Spleen (tissue), 11 donors: ENCODE data around the gene NPPB. TPM values are rescaled to one million over a fixed set of nuclear protein-coding genes. Genes with fewer than 3 reads are reported as not detected.

ENCODE experiments used
- DNase-seq: peaks from one replicate; pipeline ENCODE4 v3.0.0-alpha.2; 2020
- H3K27ac ChIP-seq, 8 donors: fragments of 200-600 bp; sonication (generic) in 7 of 8; 1 replicate in 4 of 8; 2 replicates in 4 of 8; pipeline versions ENCODE4 v1.5.0 to v1.8.0; 2016 to 2021; ENCODE audit warnings: inconsistent platforms in 4 of 8, mild to moderate bottlenecking in 4 of 8, moderate library complexity in 1 of 8
- H3K27me3 ChIP-seq, 7 donors: fragments of 200-600 bp; sonication (generic) in 6 of 7; replicated peaks in 1 of 7; 1 replicate in 4 of 7; 2 replicates in 3 of 7; pipeline versions ENCODE4 v1.5.0 to v1.8.0; 2016 to 2021; ENCODE audit warnings: inconsistent platforms in 3 of 7, mild to moderate bottlenecking in 1 of 7
- H3K36me3 ChIP-seq, 6 donors: fragments of 200-600 bp; sonication (generic) in 5 of 6; 1 replicate in 4 of 6; 2 replicates in 2 of 6; pipeline versions ENCODE4 v1.5.0 to v1.8.0; 2016 to 2021; ENCODE audit warnings: inconsistent platforms in 2 of 6
- H3K4me1 ChIP-seq, 6 donors: fragments of 200-600 bp; sonication (generic) in 5 of 6; 1 replicate in 3 of 6; 2 replicates in 3 of 6; pipeline versions ENCODE4 v1.5.0 to v1.8.0; 2016 to 2021; ENCODE audit warnings: inconsistent platforms in 3 of 6
- H3K4me3 ChIP-seq, 8 donors: fragments of 200-600 bp; sonication (generic) in 7 of 8; 1 replicate in 4 of 8; 2 replicates in 4 of 8; pipeline versions ENCODE4 v1.5.0 to v1.8.0; 2016 to 2021; ENCODE audit warnings: inconsistent platforms in 4 of 8, mild to moderate bottlenecking in 4 of 8, moderate library complexity in 2 of 8
- H3K9me3 ChIP-seq, 8 donors: fragments of 200-600 bp; sonication (generic) in 7 of 8; 1 replicate in 4 of 8; 2 replicates in 4 of 8; pipeline versions ENCODE4 v1.5.0 to v1.8.0; 2016 to 2021; ENCODE audit warnings: inconsistent platforms in 4 of 8
- CTCF ChIP-seq, 11 experiments: fragments of 200-600 bp in 7 of 11; fragments of 450-650 bp in 4 of 11; sonication (generic) in 4 of 11; IDR thresholded peaks in 8 of 11; conservative IDR thresholded peaks in 3 of 11; 1 replicate in 7 of 11; 2 replicates in 4 of 11; pipeline versions ENCODE4 v1.4.0 to v1.8.0; 2016 to 2021; ENCODE audit warnings: antibody characterized with exemption in 11 of 11, inconsistent platforms in 4 of 11, mild to moderate bottlenecking in 1 of 11
- POLR2A ChIP-seq, 3 donors: fragments of 450-650 bp; IDR thresholded peaks; one replicate each; pipeline ENCODE4 v1.5.1; 2017; ENCODE audit warnings: antibody characterized with exemption in 3 of 3, mild to moderate bottlenecking in 1 of 3
- POLR2AphosphoS5 ChIP-seq, 3 donors: sonication (generic); formaldehyde crosslinking; IDR thresholded peaks; one replicate each; pipeline ENCODE4 v1.5.1; 2017; ENCODE audit warnings: antibody characterized with exemption in 3 of 3
- WGBS, 5 donors: extraction: QIAGEN DNeasy Blood & Tissue Kit in 3 of 5; methylation state at CpG; one replicate each; pipeline versions ENCODE4 v1.1.5 to v1.1.7; 2013 to 2018; 5-methylcytosine and 5-hydroxymethylcytosine counted together
- intact Hi-C: fragments of 100-400 bp; cut with DNase I; formaldehyde crosslinking; loops from one replicate; pipeline ENCODE4 v1.15.0; 2023; ENCODE audit warnings: low total_unique reads
- polyA plus RNA-seq, 3 donors: library from polyadenylated mRNA; stranded (reverse); fragments of 200-250 nt; gene quantifications; one replicate each; pipeline ENCODE4 v1.2.1, GENCODE V29; 2013
- total RNA-seq, 7 donors: library from RNA; depleted of rRNA in 3 of 7; stranded (reverse); fragments of >200 nt in 3 of 7; fragmentation: NEBNext Ultra II Directional in 4 of 7; extraction: Animal tissue kit (Norgen Biotek cat#: 25700) in 4 of 7; gene quantifications; one replicate each; pipeline versions ENCODE4 v1.1.0 to v1.2.1, GENCODE V29; 2016 to 2021
- donor health status: healthy with polysubstance abuse.
- donor health status: DM: no; HTN: no; CAD: no; lungs with moderate emphysema.
- donor health status: DM: no; HTN: no; CAD: no.
- donor health status: Bipolar disorder and iron deficiency.
- donor health status: healthy.
- donor health status: DM: no; HTN: no; CAD: no.
- donor health status: DM: yes; HTN: yes; CAD: no.

Gene NPPB
- total and polyA plus RNA-seq, 10 donors = 0.38 to 0.80 (median 0.57) TPM; not detected in 7

DNA sequence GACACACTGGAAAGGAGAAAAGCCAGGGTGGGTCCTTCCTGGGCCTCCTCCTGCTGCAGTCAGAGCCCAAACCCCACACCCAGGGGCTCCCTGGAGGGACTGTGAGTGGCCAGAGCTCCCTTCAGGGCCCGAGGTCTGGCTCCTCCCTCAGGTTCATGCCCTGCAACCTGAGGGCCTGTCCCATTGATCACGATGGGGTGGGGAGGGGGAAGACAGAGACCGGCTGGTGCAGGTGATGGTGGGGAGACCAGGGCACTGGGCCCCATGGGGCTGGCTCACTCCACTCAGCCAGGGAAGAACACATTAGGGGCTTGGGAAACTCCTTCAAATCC lies 30.1 kb upstream of the NPPB start:
- WGBS, 5 donors = 55 to 72% (median 67%) methylated on average over 1 to 3 of the region's 3 CpGs

DNA sequence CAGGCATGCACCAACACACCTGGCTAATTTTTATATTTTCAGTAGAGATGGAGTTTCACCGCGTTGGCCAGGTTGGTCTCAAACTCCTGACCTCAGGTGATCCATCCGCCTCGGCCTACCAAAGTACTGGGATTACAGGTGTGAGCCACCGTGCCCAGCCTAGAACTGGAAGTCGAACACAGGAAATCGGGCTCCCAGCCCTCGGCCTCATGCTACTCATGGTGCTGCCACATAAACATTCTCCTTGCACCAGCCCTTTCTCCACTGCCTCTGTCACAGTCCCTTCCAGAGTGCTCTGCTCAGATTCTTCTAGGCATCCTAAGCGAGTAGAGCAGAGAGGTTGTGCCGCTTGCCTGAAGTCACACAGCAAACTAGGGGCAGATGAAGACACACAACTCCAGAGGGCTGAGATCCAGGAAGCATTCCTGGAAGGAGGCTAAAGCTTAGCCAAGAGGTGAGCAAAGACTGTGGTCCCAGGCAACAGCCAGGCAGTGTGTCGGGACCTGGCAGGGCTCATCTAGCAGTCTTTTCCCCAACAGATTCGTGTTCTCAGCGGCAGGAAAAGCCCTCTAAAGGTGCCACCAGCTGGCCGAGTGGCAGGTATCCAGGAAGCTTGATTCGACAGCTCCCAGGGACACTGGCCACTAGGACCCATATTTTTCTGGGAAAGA lies 29.6 kb upstream of the NPPB start:
- 80 to 88% (median 84%) methylated on average over 15 of the region's 15 CpGs for WGBS, 5 donors
- DNase-seq = no peak
- Histone ChIP-seq H3K36me3 (no peaks in the 10 kb centered on the region), H3K4me3 (no peak overlapping the region), H3K27me3 (peaks cover 0 to 3% (median 0%) of the 10 kb centered on the region in 7 donors), H3K27ac (no peak overlapping the region), H3K9me3 (no peaks in the 10 kb centered on the region), H3K4me1 (peaks cover 0 to 19% (median 6%) of the 10 kb centered on the region in 6 donors)
- intact Hi-C loops = no loop called here
- TF ChIP-seq CTCF (IDR thresholded peaks at IDR 0.05 in 8 of 11, conservative IDR thresholded peaks at IDR 0.05 in 3 of 11) = no peak
- no peak for TF ChIP-seq POLR2A (IDR thresholded peaks at IDR 0.05)

More for the DNA sequence above, 30.1 kb upstream of the NPPB start:
- intact Hi-C loops = no loop called here
- Histone ChIP-seq H3K27ac (no peak overlapping the region), H3K27me3 (no peaks in the 10 kb centered on the region), H3K9me3 (no peaks in the 10 kb centered on the region), H3K36me3 (no peaks in the 10 kb centered on the region), H3K4me3 (no peak overlapping the region), H3K4me1 (peaks cover 0 to 21% (median 4%) of the 10 kb centered on the region in 6 donors)
- no peak for TF ChIP-seq POLR2A (IDR thresholded peaks at IDR 0.05)
- TF ChIP-seq POLR2AphosphoS5 (IDR thresholded peaks at IDR 0.05) = no peak
- no peak for TF ChIP-seq CTCF (IDR thresholded peaks at IDR 0.05 in 8 of 11, conservative IDR thresholded peaks at IDR 0.05 in 3 of 11)
- no peak for DNase-seq

- no peak for DNase-seq
- Histone ChIP-seq H3K27me3 (peaks cover 0 to 9% (median 0%) of the 10 kb centered on the region in 7 donors), H3K9me3 (no peaks in the 10 kb centered on the region), H3K27ac (peak overlapping the region in 1 of 8 donors; percentile 13), H3K4me3 (no peak overlapping the region), H3K4me1 (peaks cover 0 to 24% (median 11%) of the 10 kb centered on the region in 6 donors), H3K36me3 (no peaks in the 10 kb centered on the region)
- intact Hi-C loops = no loop called here
- 76 to 90% (median 78%) methylated on average over 6 to 7 of the region's 7 CpGs for WGBS, 5 donors
- TF ChIP-seq POLR2AphosphoS5 (IDR thresholded peaks at IDR 0.05) = no peak
- no peak for TF ChIP-seq CTCF (IDR thresholded peaks at IDR 0.05 in 8 of 11, conservative IDR thresholded peaks at IDR 0.05 in 3 of 11)
- no peak for TF ChIP-seq POLR2A (IDR thresholded peaks at IDR 0.05)
These were observed 28.9 kb upstream of the NPPB start for GRCh38 chr1:11887666-11888007.

GRCh38 chr1:11886986-11887665 lies 28.4 kb upstream of the NPPB start:
- intact Hi-C loops = no loop called here
- Histone ChIP-seq H3K9me3 (no peaks in the 10 kb centered on the region), H3K4me1 (peaks cover 0 to 29% (median 12%) of the 10 kb centered on the region in 6 donors), H3K27me3 (peaks cover 0 to 10% (median 0%) of the 10 kb centered on the region in 7 donors), H3K36me3 (no peaks in the 10 kb centered on the region), H3K27ac (peak overlapping the region in 2 of 8 donors; percentile 31 to 38), H3K4me3 (no peak overlapping the region)
- no peak for DNase-seq
- 65 to 92% (median 72%) methylated on average over 14 to 19 of the region's 19 CpGs for WGBS, 5 donors
- TF ChIP-seq POLR2AphosphoS5 (IDR thresholded peaks at IDR 0.05) (peak; percentile 35 to 71 (median 71)), CTCF (IDR thresholded peaks at IDR 0.05 in 8 of 11, conservative IDR thresholded peaks at IDR 0.05 in 3 of 11) (no peak)
